K562 (cell line): ENCODE results near the gene C16orf95. TPM values are rescaled to one million over a fixed set of nuclear protein-coding genes. Genes with fewer than 3 reads are reported as not detected.

Experiments used
- ATAC-seq: fragments of 200-7000 bp; cut with Tn5 transposase; 3 replicates; pipeline ENCODE4 v1.9.1; 2020; ENCODE audit warnings: moderate library complexity
- BruUV-seq: library from RNA; stranded (reverse); fragments of 400-500 nt; replicated peaks from 2 replicates; lab custom pipeline; 2021; lab: Mats Ljungman, UMichigan
- CTCF ChIA-PET: fragments of 300-600 bp; formaldehyde crosslinking; extraction: SDS; loops from one replicate; lab custom pipeline; 2021; ENCODE audit warnings: low intra/inter-chr PET ratio; lab: Yijun Ruan, JAX
- POLR2A ChIA-PET: fragments of 300-600, 350-650 bp; sonication (Branson Sonifier 250); formaldehyde crosslinking; extraction: SDS; loops from one replicate; lab custom pipeline; 2021; ENCODE audit warnings: antibody characterized with exemption, inconsistent platforms; lab: Yijun Ruan, JAX
- DNase-seq, 4 experiments: peaks; one replicate each; pipeline versions ENCODE4 v3.0.0 to v3.0.0-alpha.2; 2011 to 2018; ENCODE audit warnings: low spot score in 3 of 4, mixed read lengths in 3 of 4; ENCODE audit errors: extremely low read depth in 1 of 4
- FAIRE-seq: peaks from 2 replicates; lab custom pipeline; 2011; peaks lifted over from hg19 to GRCh38; lab: Jason Lieb, UNC
- H2AFZ ChIP-seq: 2 replicates; pipeline ENCODE4 v1.6.0; 2011; ENCODE audit warnings: low read depth, low read length, control low read depth, inconsistent platforms
- H3K27ac ChIP-seq: fragments of 200-600 bp; 3 replicates; pipeline ENCODE4 v1.8.0; 2011; ENCODE audit warnings: low read depth, mild to moderate bottlenecking, control low read depth, inconsistent platforms, low read length, moderate library complexity, mixed read lengths; ENCODE audit errors: extremely low read depth
- H3K27me3 ChIP-seq, 2 experiments: fragments of 300-600 bp in 1 of 2; 2 replicates in 1 of 2; 3 replicates in 1 of 2; pipeline versions ENCODE4 v1.6.0 to v1.8.0; 2011; ENCODE audit warnings: inconsistent platforms in 2 of 2, low read length in 2 of 2, mild to moderate bottlenecking in 1 of 2, mixed read lengths in 1 of 2, moderate library complexity in 1 of 2; ENCODE audit not compliant: control insufficient read depth in 2 of 2, insufficient read depth in 2 of 2
- H3K36me3 ChIP-seq: fragments of 300-600 bp; 3 replicates; pipeline ENCODE4 v1.8.0; 2011; ENCODE audit warnings: mild to moderate bottlenecking, low read length, inconsistent platforms; ENCODE audit not compliant: control insufficient read depth, insufficient read depth
- H3K4me1 ChIP-seq, 2 experiments: fragments of 200-600 bp in 1 of 2; replicated peaks in 1 of 2; 2 replicates in 1 of 2; 3 replicates in 1 of 2; pipeline versions ENCODE4 v1.5.1 to v1.8.0; 2011; ENCODE audit warnings: inconsistent platforms in 2 of 2, low read length in 2 of 2, mild to moderate bottlenecking in 1 of 2, mixed read lengths in 1 of 2, moderate library complexity in 1 of 2; ENCODE audit not compliant: control insufficient read depth in 2 of 2, insufficient read depth in 2 of 2
- H3K4me2 ChIP-seq: 2 replicates; pipeline ENCODE4 v1.6.1; 2011; ENCODE audit warnings: low read length, control low read depth, inconsistent platforms, mixed read lengths; ENCODE audit not compliant: insufficient read depth
- H3K4me3 ChIP-seq: fragments of 200-600 bp; sonication (generic), shearing (Covaris generic); 2 replicates; pipeline ENCODE4 v1.5.1; 2016; ENCODE audit warnings: control low read depth, inconsistent platforms
- H3K79me2 ChIP-seq: fragments of 200-600 bp; 3 replicates; pipeline ENCODE4 v1.8.0; 2011; ENCODE audit warnings: low read length, inconsistent platforms; ENCODE audit not compliant: control insufficient read depth, insufficient read depth
- H3K9ac ChIP-seq, 2 experiments: 2 replicates each; pipeline versions ENCODE4 v1.6.0 to v1.6.1; 2011; ENCODE audit warnings: low read depth in 2 of 2, low read length in 2 of 2, control low read depth in 1 of 2, inconsistent platforms in 1 of 2, mild to moderate bottlenecking in 1 of 2, mixed read lengths in 1 of 2; ENCODE audit not compliant: insufficient read depth in 1 of 2
- H3K9me1 ChIP-seq: one replicate; pipeline ENCODE4 v1.6.0; 2011; ENCODE audit warnings: inconsistent platforms, mild to moderate bottlenecking, low read length, moderate library complexity; ENCODE audit not compliant: control insufficient read depth, insufficient read depth
- H3K9me3 ChIP-seq: replicated peaks from 2 replicates; pipeline ENCODE4 v1.5.1; 2011; ENCODE audit warnings: low read depth, low read length, inconsistent platforms; ENCODE audit not compliant: control insufficient read depth, insufficient read depth
- H4K20me1 ChIP-seq: replicated peaks from 2 replicates; pipeline ENCODE4 v1.6.1; 2011; ENCODE audit warnings: low read length, inconsistent platforms, mixed read lengths; ENCODE audit not compliant: control insufficient read depth, insufficient read depth
- ATF7 ChIP-seq: fragments of 450-650 bp; IDR thresholded peaks from 2 replicates; pipeline ENCODE4 v1.7.1; 2014; ENCODE audit warnings: mild to moderate bottlenecking, moderate library complexity
- BRD4 ChIP-seq: fragments of 200-600 bp; sonication (generic); IDR thresholded peaks from 2 replicates; pipeline ENCODE4 v1.6.1; 2017; ENCODE audit warnings: inconsistent platforms
- CBX8 ChIP-seq: fragments of 200-600 bp; sonication (generic); IDR thresholded peaks from 2 replicates; pipeline ENCODE4 v1.6.1; 2012; ENCODE audit warnings: borderline replicate concordance, mixed run types, low read depth, mild to moderate bottlenecking, moderate library complexity, mixed read lengths, low read length, control low read depth, inconsistent platforms; ENCODE audit not compliant: poor library complexity, severe bottlenecking; ENCODE audit errors: extremely low read depth
- CCAR2 ChIP-seq: fragments of 200-400 bp; formaldehyde crosslinking; IDR thresholded peaks from 2 replicates; pipeline ENCODE4 v1.6.1; 2017; ENCODE audit warnings: mild to moderate bottlenecking, low read depth, low read length
- CCNT2 ChIP-seq: IDR thresholded peaks from 2 replicates; pipeline ENCODE4 v1.6.1; 2011; ENCODE audit warnings: borderline replicate concordance, low read depth, mild to moderate bottlenecking, moderate library complexity, mixed read lengths, low read length; ENCODE audit not compliant: insufficient read length; ENCODE audit errors: extremely low read depth
- MAFG ChIP-seq: fragments of 450-650 bp; conservative IDR thresholded peaks from 2 replicates; pipeline ENCODE4 v1.6.1; 2016; ENCODE audit warnings: missing genetic modification characterization, missing compliant biosample characterization
- MYBL2 ChIP-seq, 2 experiments: fragments of 450-650 bp in 1 of 2; sonication (generic) in 1 of 2; formaldehyde crosslinking in 1 of 2; IDR thresholded peaks; 2 replicates each; pipeline versions ENCODE4 v1.6.1 to v1.8.1; 2017 to 2022; ENCODE audit warnings: borderline replicate concordance in 1 of 2, inconsistent platforms in 1 of 2, low read depth in 1 of 2, mild to moderate bottlenecking in 1 of 2, missing genetic modification reagents in 1 of 2, moderate library complexity in 1 of 2
- PTRF ChIP-seq: fragments of 450-650 bp; IDR thresholded peaks from 2 replicates; pipeline ENCODE4 v1.6.1; 2016; ENCODE audit warnings: mild to moderate bottlenecking, missing genetic modification characterization, missing compliant biosample characterization
- RERE ChIP-seq: sonication (generic); formaldehyde crosslinking; IDR thresholded peaks from 2 replicates; pipeline ENCODE4 v1.8.0; 2023; ENCODE audit warnings: missing genetic modification reagents, mild to moderate bottlenecking, borderline replicate concordance
- ZNF408 ChIP-seq: fragments of 250-450 bp; sonication (Bioruptor Pico); IDR thresholded peaks from 2 replicates; pipeline ENCODE4 v1.4.0; 2020; ENCODE audit warnings: low read depth, mild to moderate bottlenecking, moderate library complexity
- ZNF75A ChIP-seq: fragments of 450-650 bp; formaldehyde crosslinking; IDR thresholded peaks from 2 replicates; pipeline ENCODE4 v1.4.0; 2020; ENCODE audit warnings: mild to moderate bottlenecking
- whole genome bisulfite sequencing: fragments of 100-300 bp; shearing (Covaris generic); methylation state at CpG from one replicate; pipeline ENCODE4 v1.1.6; 2016; ENCODE audit warnings: low coverage, mixed read lengths; ENCODE audit not compliant: insufficient coverage; ENCODE audit errors: missing lambda C conversion rate; 5-methylcytosine and 5-hydroxymethylcytosine counted together
- in situ Hi-C: fragments of 300-500 bp; cut with MboI; formaldehyde crosslinking; loops from 4 replicates; pipeline ENCODE4 v1.15.0; 2018; ENCODE audit warnings: inconsistent platforms, mixed read lengths
- intact Hi-C: fragments of 100-400 bp; cut with micrococcal nuclease; formaldehyde crosslinking; loops from 2 replicates; pipeline ENCODE4 v1.14.2; 2022
- polyA plus RNA-seq, 8 experiments: library from polyadenylated mRNA; depleted of rRNA in 4 of 8; stranded (reverse) in 5 of 8; unstranded in 3 of 8; fragments of >200 nt; fragmentation: Nextera tagmentation in 2 of 8; fragmentation: Illumina TruSeq in 1 of 8; extraction: Ambion mirVana in 2 of 8; extraction: Trizol in 1 of 8; gene quantifications; 2 replicates each; pipeline versions ENCODE4 v1.2.1 to v1.2.3, GENCODE V29; 2011 to 2014; ENCODE audit warnings: inconsistent platforms in 1 of 8, missing spikeins in 1 of 8
- total RNA-seq, 7 experiments: library from RNA; depleted of rRNA in 6 of 7; stranded (reverse); fragments of >200 nt in 6 of 7; fragmentation: Illumina TruSeq in 2 of 7; extraction: Trizol in 2 of 7; gene quantifications; 2 replicates each; pipeline versions ENCODE4 v1.2.1 to v1.2.3, GENCODE V29; 2011 to 2021; ENCODE audit warnings: low replicate concordance in 1 of 7
- TF ChIP-seq, protein P1 (sequence below), 3 experiments: fragments of 200-800 bp in 1 of 3; fragments of 250-450 bp in 1 of 3; fragments of 450-650 bp in 1 of 3; sonication (Bioruptor Pico) in 1 of 3; sonication (Bioruptor generic) in 1 of 3; formaldehyde crosslinking in 1 of 3; IDR thresholded peaks; 2 replicates each; pipeline versions ENCODE4 v1.6.1 to v1.8.0; 2016 to 2022; ENCODE audit warnings: mild to moderate bottlenecking in 2 of 3, missing genetic modification characterization in 2 of 3, missing compliant biosample characterization in 1 of 3, moderate library complexity in 1 of 3

The C16orf95 gene
- total and polyA plus RNA-seq, 9 of the 15 experiments (the other 6 are each of a cell fraction or from before 2014, with no cell fraction given): 6.5 to 20.5 (median 9.4) TPM

- no peak overlapping the region for H3K4me3 ChIP-seq
- ChIA-PET CTCF (interaction anchor here (1.1 kb wide), 1 partner anchor 713 kb away, joined by 3 read pairs; no protein-coding TSS in a partner anchor), POLR2A (interaction anchor here (0.6 kb wide), 1 partner anchor 346 kb away, joined by 3 read pairs; no protein-coding TSS in a partner anchor)
- H2AFZ ChIP-seq: no peak overlapping the region
- H3K4me2 ChIP-seq: no peak overlapping the region
- whole genome bisulfite sequencing: 50% methylated on average over 9 of the region's 11 CpGs
- no peak overlapping the region for H3K27ac ChIP-seq
- in situ Hi-C loops (loop anchor here (10.0 kb wide), 1 partner anchor 712 kb away; the partner anchor contains the start of gene FOXC2), intact Hi-C loops (loop anchor here (5.0 kb wide), 1 partner anchor 215 kb away; no protein-coding TSS in a partner anchor)
- H4K20me1 ChIP-seq: peaks cover 9% of the 10 kb centered on the region
- no peak overlapping the region for H3K9ac ChIP-seq
- DNase-seq (no peak), ATAC-seq (no peak), FAIRE-seq (no peak)
- no peaks in the 10 kb centered on the region for H3K79me2 ChIP-seq
- BruUV-seq: no TSS peak
- no peaks in the 10 kb centered on the region for H3K9me3 ChIP-seq
- H3K4me1 ChIP-seq: peaks cover 0 to 13% of the 10 kb centered on the region in 2 experiments; a peak in 2 of 5 replicates
- no peaks in the 10 kb centered on the region for H3K27me3 ChIP-seq
- H3K9me1 ChIP-seq: no peaks in the 10 kb centered on the region
- no peaks in the 10 kb centered on the region for H3K36me3 ChIP-seq
- TF ChIP-seq ATF7 (no peak), CCNT2 (no peak), ZNF408 (no peak), PTRF (tag) (no peak), MYBL2 (IDR thresholded peaks at IDR 0.05; ENCODE audit: low read depth) (no peak), MYBL2 (CRISPR knock-in tag; IDR thresholded peaks at IDR 0.05; ENCODE audit: borderline replicate concordance) (no peak), CBX8 (no peak), MAFG (tag) (no peak), RERE (CRISPR knock-in tag) (no peak), ZNF75A (CRISPR knock-in tag) (no peak), BRD4 (no peak), CCAR2 (no peak)
- TF ChIP-seq, protein P1, sequence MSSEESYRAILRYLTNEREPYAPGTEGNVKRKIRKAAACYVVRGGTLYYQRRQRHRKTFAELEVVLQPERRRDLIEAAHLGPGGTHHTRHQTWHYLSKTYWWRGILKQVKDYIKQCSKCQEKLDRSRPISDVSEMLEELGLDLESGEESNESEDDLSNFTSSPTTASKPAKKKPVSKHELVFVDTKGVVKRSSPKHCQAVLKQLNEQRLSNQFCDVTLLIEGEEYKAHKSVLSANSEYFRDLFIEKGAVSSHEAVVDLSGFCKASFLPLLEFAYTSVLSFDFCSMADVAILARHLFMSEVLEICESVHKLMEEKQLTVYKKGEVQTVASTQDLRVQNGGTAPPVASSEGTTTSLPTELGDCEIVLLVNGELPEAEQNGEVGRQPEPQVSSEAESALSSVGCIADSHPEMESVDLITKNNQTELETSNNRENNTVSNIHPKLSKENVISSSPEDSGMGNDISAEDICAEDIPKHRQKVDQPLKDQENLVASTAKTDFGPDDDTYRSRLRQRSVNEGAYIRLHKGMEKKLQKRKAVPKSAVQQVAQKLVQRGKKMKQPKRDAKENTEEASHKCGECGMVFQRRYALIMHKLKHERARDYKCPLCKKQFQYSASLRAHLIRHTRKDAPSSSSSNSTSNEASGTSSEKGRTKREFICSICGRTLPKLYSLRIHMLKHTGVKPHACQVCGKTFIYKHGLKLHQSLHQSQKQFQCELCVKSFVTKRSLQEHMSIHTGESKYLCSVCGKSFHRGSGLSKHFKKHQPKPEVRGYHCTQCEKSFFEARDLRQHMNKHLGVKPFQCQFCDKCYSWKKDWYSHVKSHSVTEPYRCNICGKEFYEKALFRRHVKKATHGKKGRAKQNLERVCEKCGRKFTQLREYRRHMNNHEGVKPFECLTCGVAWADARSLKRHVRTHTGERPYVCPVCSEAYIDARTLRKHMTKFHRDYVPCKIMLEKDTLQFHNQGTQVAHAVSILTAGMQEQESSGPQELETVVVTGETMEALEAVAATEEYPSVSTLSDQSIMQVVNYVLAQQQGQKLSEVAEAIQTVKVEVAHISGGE (CRISPR knock-in tag; IDR thresholded peaks at IDR 0.05): no peak
Observed at GRCh38 chr16:87276924-87277323, 40.3 kb downstream of the C16orf95 start.
